Measurements from ENCODE around the gene TPCN1. TPM values are rescaled to one million over a fixed set of nuclear protein-coding genes. Genes with fewer than 3 reads are reported as not detected.

TPCN1 gene
- total and polyA plus RNA-seq, 2 of the 13 experiments (the other 11 are each of a cell fraction or from before 2014, with no cell fraction given), result 8.0 to 26.8 TPM

GRCh38 chr12:113185180-113186032, 35.9 kb upstream of the TPCN1 start, which contains the start of the genes DDX54 and RITA1 (continued):
- no peak; the same call in 1 of the 2 replicates for TF ChIP-seq ATF2 (CRISPR knock-in tag; IDR thresholded peaks at IDR 0.05)
- TF ChIP-seq ZNF550 (CRISPR knock-in tag; IDR thresholded peaks at IDR 0.05; ENCODE audit: borderline replicate concordance), result peak; percentile 8; the same call in 1 of the 2 replicates
- TF ChIP-seq ZNF773 (CRISPR knock-in tag; IDR thresholded peaks at IDR 0.05; ENCODE audit: borderline replicate concordance), result no peak
- no peak for TF ChIP-seq SP1 (IDR thresholded peaks at IDR 0.05)
- TF ChIP-seq SP1 (CRISPR knock-in tag; IDR thresholded peaks at IDR 0.05), result peak; percentile 88
- 0 out of 2 replicates have a peak, but pooled peaks have one; percentile 45 for TF ChIP-seq KLF13 (CRISPR knock-in tag; IDR thresholded peaks at IDR 0.05)
- TF ChIP-seq ZBTB42 (CRISPR knock-in tag; IDR thresholded peaks at IDR 0.05), result peak; percentile 80; the same call in 1 of the 2 replicates
- TF ChIP-seq ZNF772 (CRISPR knock-in tag; IDR thresholded peaks at IDR 0.05), result no peak; the same call in 1 of the 2 replicates
- TF ChIP-seq GTF2F1 (IDR thresholded peaks at IDR 0.05; ENCODE audit: low read length), result no peak
- peak; percentile 65 for TF ChIP-seq THAP11 (CRISPR knock-in tag; IDR thresholded peaks at IDR 0.05)
- peak; percentile 65; the same call in 1 of the 2 replicates for TF ChIP-seq ZNF609 (CRISPR knock-in tag; IDR thresholded peaks at IDR 0.05; ENCODE audit: borderline replicate concordance)
- TF ChIP-seq, protein P1, sequence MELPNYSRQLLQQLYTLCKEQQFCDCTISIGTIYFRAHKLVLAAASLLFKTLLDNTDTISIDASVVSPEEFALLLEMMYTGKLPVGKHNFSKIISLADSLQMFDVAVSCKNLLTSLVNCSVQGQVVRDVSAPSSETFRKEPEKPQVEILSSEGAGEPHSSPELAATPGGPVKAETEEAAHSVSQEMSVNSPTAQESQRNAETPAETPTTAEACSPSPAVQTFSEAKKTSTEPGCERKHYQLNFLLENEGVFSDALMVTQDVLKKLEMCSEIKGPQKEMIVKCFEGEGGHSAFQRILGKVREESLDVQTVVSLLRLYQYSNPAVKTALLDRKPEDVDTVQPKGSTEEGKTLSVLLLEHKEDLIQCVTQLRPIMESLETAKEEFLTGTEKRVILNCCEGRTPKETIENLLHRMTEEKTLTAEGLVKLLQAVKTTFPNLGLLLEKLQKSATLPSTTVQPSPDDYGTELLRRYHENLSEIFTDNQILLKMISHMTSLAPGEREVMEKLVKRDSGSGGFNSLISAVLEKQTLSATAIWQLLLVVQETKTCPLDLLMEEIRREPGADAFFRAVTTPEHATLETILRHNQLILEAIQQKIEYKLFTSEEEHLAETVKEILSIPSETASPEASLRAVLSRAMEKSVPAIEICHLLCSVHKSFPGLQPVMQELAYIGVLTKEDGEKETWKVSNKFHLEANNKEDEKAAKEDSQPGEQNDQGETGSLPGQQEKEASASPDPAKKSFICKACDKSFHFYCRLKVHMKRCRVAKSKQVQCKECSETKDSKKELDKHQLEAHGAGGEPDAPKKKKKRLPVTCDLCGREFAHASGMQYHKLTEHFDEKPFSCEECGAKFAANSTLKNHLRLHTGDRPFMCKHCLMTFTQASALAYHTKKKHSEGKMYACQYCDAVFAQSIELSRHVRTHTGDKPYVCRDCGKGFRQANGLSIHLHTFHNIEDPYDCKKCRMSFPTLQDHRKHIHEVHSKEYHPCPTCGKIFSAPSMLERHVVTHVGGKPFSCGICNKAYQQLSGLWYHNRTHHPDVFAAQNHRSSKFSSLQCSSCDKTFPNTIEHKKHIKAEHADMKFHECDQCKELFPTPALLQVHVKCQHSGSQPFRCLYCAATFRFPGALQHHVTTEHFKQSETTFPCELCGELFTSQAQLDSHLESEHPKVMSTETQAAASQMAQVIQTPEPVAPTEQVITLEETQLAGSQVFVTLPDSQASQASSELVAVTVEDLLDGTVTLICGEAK (IDR thresholded peaks at IDR 0.05), result no peak
- TF ChIP-seq, protein P1 (CRISPR knock-in tag; IDR thresholded peaks at IDR 0.05), result peak; percentile 37
- no peak for TF ChIP-seq THYN1 (CRISPR knock-in tag; IDR thresholded peaks at IDR 0.05; ENCODE audit: borderline replicate concordance, low read depth)
